GM12878 (cell line): Measurements from ENCODE around the gene ARL15. TPM values are rescaled to one million over a fixed set of nuclear protein-coding genes. Genes with fewer than 3 reads are reported as not detected.

ENCODE experiments used
- ATAC-seq: fragments of 200-7000 bp; cut with Tn5 transposase; 3 replicates; pipeline ENCODE4 v1.9.1; 2020; ENCODE audit warnings: mild to moderate bottlenecking, moderate library complexity
- BruUV-seq: library from RNA; stranded (reverse); fragments of 400-500 nt; replicated peaks from 2 replicates; lab custom pipeline; 2021; lab: Mats Ljungman, UMichigan
- CTCF ChIA-PET: fragments of 300-600 bp; sonication (Branson Sonifier 250); formaldehyde crosslinking; extraction: SDS; loops from one replicate; lab custom pipeline; 2021; ENCODE audit warnings: inconsistent platforms; lab: Yijun Ruan, JAX
- POLR2A ChIA-PET: fragments of 350-600 bp; formaldehyde crosslinking; extraction: SDS; loops from one replicate; lab custom pipeline; 2021; ENCODE audit warnings: inconsistent platforms; lab: Charles Lee
- RAD21 ChIA-PET: fragments of 300-600 bp; sonication (Branson Sonifier 250); formaldehyde crosslinking; loops from one replicate; lab custom pipeline; 2023; ENCODE audit warnings: antibody characterized with exemption; ENCODE audit not compliant: unreplicated experiment; lab: Charles Lee
- SMC1A ChIA-PET: fragments of 300-600 bp; sonication (Branson Sonifier 250); formaldehyde crosslinking; loops from one replicate; lab custom pipeline; 2023; ENCODE audit not compliant: unreplicated experiment, uncharacterized antibody; lab: Charles Lee
- DNase-seq: peaks from one replicate; pipeline ENCODE4 v3.0.0-alpha.2; 2011; ENCODE audit warnings: low read depth, low spot score
- FAIRE-seq: peaks from 3 replicates; lab custom pipeline; 2011; peaks lifted over from hg19 to GRCh38; lab: Jason Lieb, UNC
- H2AFZ ChIP-seq: 2 replicates; pipeline ENCODE4 v1.6.0; 2011; ENCODE audit warnings: low read depth, low read length, control low read depth; ENCODE audit not compliant: control insufficient read depth
- H3K27ac ChIP-seq: 2 replicates; pipeline ENCODE4 v1.5.1; 2011; ENCODE audit warnings: control low read depth; ENCODE audit not compliant: control insufficient read depth, insufficient read depth
- H3K27me3 ChIP-seq, 2 experiments: replicated peaks in 1 of 2; 2 replicates each; pipeline versions ENCODE4 v1.6.0 to v1.6.1; 2011; ENCODE audit warnings: low read length in 1 of 2; ENCODE audit not compliant: control insufficient read depth in 2 of 2, insufficient read depth in 2 of 2
- H3K36me3 ChIP-seq, 2 experiments: 2 replicates each; pipeline ENCODE4 v1.5.1; 2011; ENCODE audit warnings: low read length in 1 of 2; ENCODE audit not compliant: control insufficient read depth in 2 of 2, insufficient read depth in 2 of 2
- H3K4me1 ChIP-seq: 2 replicates; pipeline ENCODE4 v1.6.1; 2011; ENCODE audit warnings: mild to moderate bottlenecking, low read length, moderate library complexity, mixed read lengths; ENCODE audit not compliant: control insufficient read depth, insufficient read depth
- H3K4me2 ChIP-seq: 2 replicates; pipeline ENCODE4 v1.6.0; 2011; ENCODE audit warnings: control low read depth; ENCODE audit not compliant: control insufficient read depth, insufficient read depth
- H3K4me3 ChIP-seq: fragments of 200-600 bp; sonication (generic); 2 replicates; pipeline ENCODE4 v1.5.1; 2016
- H3K79me2 ChIP-seq: 2 replicates; pipeline ENCODE4 v1.6.0; 2011; ENCODE audit warnings: low read length; ENCODE audit not compliant: control insufficient read depth, insufficient read depth
- H3K9ac ChIP-seq: 2 replicates; pipeline ENCODE4 v1.8.0; 2011; ENCODE audit warnings: low read length, control low read depth, mixed read lengths; ENCODE audit not compliant: control insufficient read depth, insufficient read depth
- H3K9me3 ChIP-seq: replicated peaks from 3 replicates; pipeline ENCODE4 v1.5.1; 2011; ENCODE audit warnings: mild to moderate bottlenecking, low read length; ENCODE audit not compliant: control insufficient read depth, insufficient read depth
- H4K20me1 ChIP-seq: 2 replicates; pipeline ENCODE4 v1.6.0; 2011; ENCODE audit not compliant: control insufficient read depth, insufficient read depth
- BACH1 ChIP-seq: fragments of 450-650 bp; IDR thresholded peaks from 2 replicates; pipeline ENCODE4 v1.6.1; 2017; ENCODE audit warnings: mild to moderate bottlenecking, borderline replicate concordance
- CBFB ChIP-seq: IDR thresholded peaks from 2 replicates; pipeline ENCODE4 v1.6.1; 2016; ENCODE audit warnings: antibody characterized with exemption, low read depth
- CBX5 ChIP-seq: sonication (generic); IDR thresholded peaks from 2 replicates; pipeline ENCODE4 v1.6.1; 2016; ENCODE audit warnings: low read depth, moderate library complexity, mild to moderate bottlenecking, inconsistent platforms
- JUNB ChIP-seq: IDR thresholded peaks from 2 replicates; pipeline ENCODE4 v1.6.1; 2016; ENCODE audit warnings: antibody characterized with exemption, mild to moderate bottlenecking
- KAT2A ChIP-seq: conservative IDR thresholded peaks from 2 replicates; pipeline ENCODE4 v1.6.1; 2011; ENCODE audit warnings: low read depth, low read length; ENCODE audit not compliant: control insufficient read depth
- NFYB ChIP-seq: IDR thresholded peaks from 2 replicates; pipeline ENCODE4 v1.6.1; 2011; ENCODE audit warnings: low read depth, mild to moderate bottlenecking, low read length, improper control_type of control experiment, moderate library complexity; ENCODE audit not compliant: insufficient read depth
- POLR2A ChIP-seq: IDR thresholded peaks from 2 replicates; pipeline ENCODE4 v1.6.1; 2011; ENCODE audit warnings: low read depth, mild to moderate bottlenecking, low read length
- POLR2AphosphoS2 ChIP-seq: IDR thresholded peaks from 2 replicates; pipeline ENCODE4 v1.6.1; 2011; ENCODE audit warnings: low read depth, mild to moderate bottlenecking, low read length, improper control_type of control experiment, moderate library complexity
- POLR2AphosphoS5 ChIP-seq: IDR thresholded peaks from 2 replicates; pipeline ENCODE4 v1.6.1; 2011; ENCODE audit warnings: mild to moderate bottlenecking, low read length, inconsistent platforms
- POU2F2 ChIP-seq: IDR thresholded peaks from 3 replicates; pipeline ENCODE4 v1.6.1; 2011; ENCODE audit warnings: low read depth, mild to moderate bottlenecking, low read length, borderline replicate concordance
- REST ChIP-seq: IDR thresholded peaks from 2 replicates; pipeline ENCODE4 v1.6.1; 2012; ENCODE audit warnings: mild to moderate bottlenecking, low read depth, low read length
- SIN3A ChIP-seq: IDR thresholded peaks from 2 replicates; pipeline ENCODE4 v1.6.1; 2012; ENCODE audit warnings: low read depth, low read length, improper control_type of control experiment
- SKIL ChIP-seq: fragments of 450-650 bp; IDR thresholded peaks from 2 replicates; pipeline ENCODE4 v1.6.1; 2017; ENCODE audit warnings: mild to moderate bottlenecking, low read depth, inconsistent platforms; ENCODE audit not compliant: poor library complexity, severe bottlenecking
- SP1 ChIP-seq: IDR thresholded peaks from one replicate; pipeline ENCODE4 v1.6.1; 2011; ENCODE audit warnings: low read depth, low read length
- SRF ChIP-seq, 2 experiments: IDR thresholded peaks; 2 replicates each; pipeline ENCODE4 v1.6.1; 2011; ENCODE audit warnings: low read depth in 2 of 2, low read length in 2 of 2, mild to moderate bottlenecking in 1 of 2, moderate library complexity in 1 of 2
- SUPT20H ChIP-seq: IDR thresholded peaks from 2 replicates; pipeline ENCODE4 v1.6.1; 2011; ENCODE audit warnings: low read depth, mild to moderate bottlenecking, low read length, moderate library complexity, borderline replicate concordance; ENCODE audit not compliant: control insufficient read depth
- TCF7 ChIP-seq: IDR thresholded peaks from 2 replicates; pipeline ENCODE4 v1.6.1; 2014; ENCODE audit warnings: antibody characterized with exemption, borderline replicate concordance
- WGBS: methylation state at CpG from one replicate; pipeline ENCODE4 v1.1.6; 2016; ENCODE audit warnings: low lambda C conversion rate; ENCODE audit not compliant: insufficient replicate concordance, insufficient coverage; ENCODE audit errors: missing lambda C conversion rate; 5-methylcytosine and 5-hydroxymethylcytosine counted together
- in situ Hi-C: fragments of 300-500 bp; cut with MboI; formaldehyde crosslinking; loops from 9 replicates; pipeline ENCODE4 v1.14.3; 2018; ENCODE audit warnings: mixed read lengths
- intact Hi-C: fragments of 100-400 bp; cut with micrococcal nuclease; formaldehyde crosslinking; loops from one replicate; pipeline ENCODE4 v1.14.2; 2022; ENCODE audit not compliant: unreplicated experiment
- polyA plus RNA-seq, 11 experiments: library from polyadenylated mRNA; depleted of rRNA in 4 of 11; unstranded in 6 of 11; stranded (reverse) in 5 of 11; fragments of >200 nt; fragmentation: Nextera tagmentation in 4 of 11; fragmentation: Illumina TruSeq in 1 of 11; extraction: Ambion mirVana in 4 of 11; extraction: Trizol in 1 of 11; gene quantifications; 1 replicate in 1 of 11; 2 replicates in 10 of 11; pipeline versions ENCODE4 v1.2.1 to v1.2.3, GENCODE V29; 2011 to 2016; ENCODE audit warnings: inconsistent platforms in 2 of 11, missing spikeins in 2 of 11, low read depth in 1 of 11
- total RNA-seq, 4 experiments: library from RNA; depleted of rRNA in 3 of 4; stranded (reverse); fragments of >200 nt in 3 of 4; fragmentation: Illumina TruSeq in 1 of 4; extraction: Trizol in 1 of 4; gene quantifications; 2 replicates each; pipeline versions ENCODE4 v1.2.1 to v1.2.3, GENCODE V29; 2013 to 2021
- TF ChIP-seq, protein P1 (sequence below), 3 experiments: IDR thresholded peaks in 2 of 3; conservative IDR thresholded peaks in 1 of 3; 2 replicates each; pipeline ENCODE4 v1.5.1; 2011; ENCODE audit warnings: low read depth in 3 of 3, low read length in 3 of 3, mild to moderate bottlenecking in 3 of 3, control low read depth in 2 of 3, moderate library complexity in 2 of 3, inconsistent platforms in 1 of 3, mixed read lengths in 1 of 3; ENCODE audit not compliant: control insufficient read depth in 2 of 3, insufficient read depth in 1 of 3; ENCODE audit errors: extremely low read depth in 1 of 3

Gene ARL15
- total and polyA plus RNA-seq, 10 of the 15 experiments (the other 5 are each of a cell fraction or from before 2014, with no cell fraction given) = 3.6 to 11.0 (median 7.7) TPM

DNA sequence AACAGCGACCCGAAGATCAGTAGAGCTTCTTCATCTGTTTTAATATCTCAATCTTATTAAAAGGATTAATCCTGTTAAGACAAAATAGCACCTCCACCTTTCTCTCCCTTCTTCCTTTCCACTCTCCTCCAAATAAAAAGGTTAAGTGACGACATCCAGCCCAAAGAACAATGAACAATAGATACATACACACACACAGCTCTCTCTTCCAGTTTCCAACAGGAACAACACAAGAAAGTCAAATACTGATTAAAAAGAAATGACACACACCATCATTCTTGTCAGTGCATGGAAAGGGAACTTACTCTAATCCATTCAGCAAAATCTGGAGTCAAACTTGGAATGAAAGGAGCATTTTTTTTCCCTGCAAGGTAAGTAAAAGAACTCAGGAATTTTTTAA, 2.8 kb downstream of the ARL15 start (continued):
- TF ChIP-seq NFYB (no peak), KAT2A (no peak), POLR2A (no peak), SP1 (no peak), CBX5 (no peak), SKIL (no peak), POLR2AphosphoS2 (no peak), SIN3A (no peak), JUNB (no peak), POU2F2 (no peak), TCF7 (no peak), SUPT20H (no peak)

GRCh38 chr5:54306893-54307292, 3.5 kb downstream of the ARL15 start:
- H3K4me1 ChIP-seq = no peaks in the 10 kb centered on the region
- WGBS = 84% methylated on average over 1 of the region's 1 CpG
- H3K4me3 ChIP-seq = no peak overlapping the region
- no peaks in the 10 kb centered on the region for H3K9me3 ChIP-seq
- no peaks in the 10 kb centered on the region for H4K20me1 ChIP-seq
- in situ Hi-C loops = no loop called here
- no peak overlapping the region for H3K27ac ChIP-seq
- peaks cover 10% of the 10 kb centered on the region for H3K79me2 ChIP-seq
- ChIA-PET POLR2A (no interaction called here), SMC1A (interaction anchor here (1.4 to 1.9 kb wide), 2 partner anchors 10 to 13 kb away, joined by 4 to 7 read pairs; no protein-coding TSS in a partner anchor), CTCF (interaction anchor here (0.7 to 3.0 kb wide), 3 partner anchors 63 to 829 kb away, joined by 3 to 16 read pairs (median 8); no protein-coding TSS in a partner anchor), RAD21 (no interaction called here)
- ATAC-seq (no peak), FAIRE-seq (no peak), DNase-seq (no peak)
- H2AFZ ChIP-seq = no peak overlapping the region
- no peak overlapping the region for H3K9ac ChIP-seq
- no peaks in the 10 kb centered on the region for H3K36me3 ChIP-seq
- intact Hi-C loops = no loop called here
- no TSS peak for BruUV-seq
- no peaks in the 10 kb centered on the region for H3K27me3 ChIP-seq
- H3K4me2 ChIP-seq = no peak overlapping the region; the same call in 1 of the 2 replicates
- TF ChIP-seq TCF7 = no peak
- no peak for TF ChIP-seq POLR2AphosphoS5
- TF ChIP-seq CBFB = no peak
- TF ChIP-seq BACH1 = no peak
- no peak for TF ChIP-seq SRF (IDR thresholded peaks at IDR 0.05; ENCODE audit: low read depth in 2 of 2, low read length in 2 of 2)
- TF ChIP-seq, protein P1, sequence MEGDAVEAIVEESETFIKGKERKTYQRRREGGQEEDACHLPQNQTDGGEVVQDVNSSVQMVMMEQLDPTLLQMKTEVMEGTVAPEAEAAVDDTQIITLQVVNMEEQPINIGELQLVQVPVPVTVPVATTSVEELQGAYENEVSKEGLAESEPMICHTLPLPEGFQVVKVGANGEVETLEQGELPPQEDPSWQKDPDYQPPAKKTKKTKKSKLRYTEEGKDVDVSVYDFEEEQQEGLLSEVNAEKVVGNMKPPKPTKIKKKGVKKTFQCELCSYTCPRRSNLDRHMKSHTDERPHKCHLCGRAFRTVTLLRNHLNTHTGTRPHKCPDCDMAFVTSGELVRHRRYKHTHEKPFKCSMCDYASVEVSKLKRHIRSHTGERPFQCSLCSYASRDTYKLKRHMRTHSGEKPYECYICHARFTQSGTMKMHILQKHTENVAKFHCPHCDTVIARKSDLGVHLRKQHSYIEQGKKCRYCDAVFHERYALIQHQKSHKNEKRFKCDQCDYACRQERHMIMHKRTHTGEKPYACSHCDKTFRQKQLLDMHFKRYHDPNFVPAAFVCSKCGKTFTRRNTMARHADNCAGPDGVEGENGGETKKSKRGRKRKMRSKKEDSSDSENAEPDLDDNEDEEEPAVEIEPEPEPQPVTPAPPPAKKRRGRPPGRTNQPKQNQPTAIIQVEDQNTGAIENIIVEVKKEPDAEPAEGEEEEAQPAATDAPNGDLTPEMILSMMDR (IDR thresholded peaks at IDR 0.05 in 2 of 3, conservative IDR thresholded peaks at IDR 0.05 in 1 of 3; ENCODE audit: control insufficient read depth in 2 of 3, extremely low read depth in 1 of 3, insufficient read depth in 1 of 3, low read depth in 3 of 3, low read length in 3 of 3) = no peak
- TF ChIP-seq REST = no peak
